ENCODE data around the gene CDKL2.

CDKL2 gene

DNA sequence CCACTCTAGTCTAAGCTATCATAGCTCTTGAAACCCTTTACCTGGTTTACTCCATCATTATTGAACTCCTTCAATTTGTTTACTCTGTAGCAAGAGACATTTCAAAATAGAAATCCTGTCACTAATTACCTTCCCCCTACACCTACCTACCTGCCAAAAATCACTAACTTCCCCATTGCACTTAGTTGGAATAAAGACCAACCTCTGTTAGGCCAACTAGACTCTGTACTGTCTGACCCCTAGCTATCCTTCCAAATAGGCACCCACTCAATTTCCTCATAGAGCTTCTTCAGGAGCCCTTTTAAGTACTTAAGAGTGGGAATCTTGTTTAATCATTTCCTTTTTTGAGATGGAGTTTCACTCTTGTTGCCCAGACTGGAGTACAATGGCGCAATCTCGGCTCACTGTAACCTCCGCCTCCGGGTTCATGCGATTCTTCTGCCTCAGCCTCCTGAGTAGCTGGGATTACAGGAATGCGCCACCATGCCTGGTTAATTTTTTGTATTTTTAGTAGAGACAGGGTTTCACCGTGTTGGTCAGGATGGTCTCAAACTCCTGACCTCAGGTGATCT, 8.9 kb upstream of the CDKL2 start:
- DNase-seq = no peak

DNA sequence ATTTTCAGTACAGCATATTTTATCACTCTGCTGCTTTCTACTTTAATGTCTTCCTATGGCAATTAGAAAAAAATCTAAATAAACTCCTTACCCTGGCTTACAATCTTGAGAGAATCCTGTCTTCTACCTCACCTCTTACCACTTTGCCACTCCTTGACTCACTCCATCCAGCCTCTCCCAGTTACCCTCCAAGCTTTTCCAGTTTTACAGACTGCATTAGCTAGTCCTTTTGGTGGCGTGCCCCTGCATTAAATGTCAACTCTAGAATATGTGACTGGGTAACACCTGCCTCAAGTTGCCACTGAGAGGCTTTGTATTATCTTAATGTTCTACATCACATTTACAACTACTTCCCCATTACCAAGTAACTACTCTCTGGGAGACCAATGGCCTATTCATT, 7.5 kb upstream of the CDKL2 start:
- DNase-seq = no peak

DNA sequence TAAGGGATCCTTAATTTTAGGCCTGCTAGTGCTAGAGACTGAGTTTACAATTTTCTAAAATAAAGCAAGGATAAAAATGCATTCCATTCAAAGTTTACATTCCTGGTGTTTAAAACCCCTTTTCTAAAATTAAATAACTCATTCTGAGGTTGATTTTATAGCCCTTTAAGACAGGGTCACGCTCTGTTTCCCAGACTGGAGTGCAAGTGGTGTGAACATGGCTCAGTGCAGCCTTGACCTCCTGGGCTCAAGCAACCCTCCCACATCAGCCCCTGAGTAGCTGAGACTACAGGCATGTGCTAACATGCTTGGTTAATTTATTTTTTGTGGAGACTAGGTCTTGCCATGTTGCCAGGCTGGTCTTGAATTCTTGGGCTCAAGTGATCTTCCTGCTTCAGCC, 6.8 kb upstream of the CDKL2 start:
- DNase-seq = no peak

DNA sequence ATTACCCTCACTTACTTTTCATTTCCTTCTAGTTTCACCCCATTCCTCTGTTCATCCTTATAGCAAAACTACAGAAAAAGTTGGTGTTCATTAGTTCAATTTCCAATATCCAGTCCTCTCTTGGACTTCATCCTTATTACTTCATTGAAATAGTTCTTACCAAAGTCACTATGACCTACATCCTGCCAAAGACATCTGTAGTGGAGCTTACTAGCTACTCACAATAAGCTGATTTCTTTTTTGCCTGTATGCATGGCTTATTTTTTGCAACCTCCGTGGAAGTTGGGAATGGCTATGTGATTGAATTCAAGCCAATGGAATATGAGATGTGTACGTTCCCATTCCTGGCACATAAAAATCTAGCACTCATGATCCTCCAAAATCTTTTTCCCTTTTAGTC, 4.6 kb upstream of the CDKL2 start:
- DNase-seq = no peak

DNA sequence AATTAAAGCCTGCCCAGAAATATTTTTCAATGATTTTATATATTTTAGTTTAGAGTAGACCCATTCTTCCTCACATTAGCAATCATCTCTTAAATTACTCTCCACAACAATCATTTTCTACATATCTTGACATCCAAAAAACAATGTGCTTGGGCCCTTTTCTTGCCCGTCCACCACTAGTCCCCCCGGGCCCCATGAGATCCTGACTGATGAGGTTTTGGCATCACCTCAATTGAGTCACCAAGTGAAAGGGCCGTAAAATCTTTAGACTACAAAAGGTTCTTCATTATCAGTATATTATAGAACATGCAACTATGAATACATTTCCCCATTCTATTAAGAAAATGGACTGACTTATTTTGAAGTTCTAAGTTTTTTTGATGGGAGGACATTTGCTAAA, 4.0 kb upstream of the CDKL2 start:
- DNase-seq = no peak

DNA sequence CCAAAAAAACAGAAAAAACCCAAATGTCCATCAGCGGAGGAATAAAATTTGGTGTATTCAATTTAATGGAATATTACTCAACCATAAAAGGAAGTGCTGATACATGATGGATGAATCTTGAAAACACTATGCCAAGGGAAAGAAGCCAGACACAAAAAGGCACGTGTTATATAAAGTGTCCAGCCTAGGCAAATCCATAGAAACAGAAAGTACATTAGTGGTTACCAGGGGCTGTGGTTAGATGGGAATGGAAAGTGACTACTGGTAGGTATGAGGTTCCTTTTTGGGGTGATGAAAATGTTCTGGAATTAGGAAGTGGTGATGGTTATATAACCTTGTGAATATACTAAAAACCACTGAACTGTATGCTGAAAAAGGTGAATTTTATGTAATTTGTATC, 3.5 kb upstream of the CDKL2 start:
- no peak for DNase-seq

DNA sequence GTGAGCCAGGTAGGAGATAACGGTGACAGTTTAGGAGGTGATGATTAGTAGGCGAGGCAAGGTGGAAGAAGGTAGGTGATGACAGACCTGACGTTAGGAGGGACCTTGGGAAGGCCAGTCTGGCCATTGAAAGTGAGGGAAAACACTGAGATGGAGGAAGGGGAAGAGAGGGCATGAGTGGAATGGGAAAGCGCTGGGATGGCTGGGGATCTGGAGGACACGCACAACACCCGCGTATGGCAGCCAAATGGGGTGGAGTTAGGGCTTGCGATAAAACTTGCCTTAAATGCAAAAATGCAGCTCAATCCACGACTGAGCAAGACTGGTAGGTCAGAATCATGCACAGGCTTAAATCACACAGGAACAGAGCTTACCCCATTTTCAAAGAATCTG, 605 bp upstream of the CDKL2 start:
- no peak for DNase-seq

DNA sequence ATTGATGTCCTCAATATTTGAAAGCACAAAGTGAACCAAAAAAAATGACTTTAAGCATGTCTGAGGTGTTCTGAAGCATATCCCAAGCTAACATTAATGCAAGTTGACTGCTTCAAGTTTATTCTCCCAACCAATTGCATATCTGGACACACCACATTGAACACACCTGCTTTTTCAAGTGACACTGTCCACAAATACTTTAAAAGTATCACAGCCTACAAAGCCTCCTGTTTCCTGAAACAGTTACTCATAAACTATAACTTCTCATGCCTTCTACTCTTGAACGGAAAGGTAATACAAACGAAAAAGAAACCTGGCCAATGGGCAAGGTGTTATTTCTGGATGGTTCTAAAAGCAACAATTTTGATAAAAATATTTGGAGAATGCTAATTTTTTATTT, 1.1 kb downstream of the CDKL2 start:
- no peak for DNase-seq

DNA sequence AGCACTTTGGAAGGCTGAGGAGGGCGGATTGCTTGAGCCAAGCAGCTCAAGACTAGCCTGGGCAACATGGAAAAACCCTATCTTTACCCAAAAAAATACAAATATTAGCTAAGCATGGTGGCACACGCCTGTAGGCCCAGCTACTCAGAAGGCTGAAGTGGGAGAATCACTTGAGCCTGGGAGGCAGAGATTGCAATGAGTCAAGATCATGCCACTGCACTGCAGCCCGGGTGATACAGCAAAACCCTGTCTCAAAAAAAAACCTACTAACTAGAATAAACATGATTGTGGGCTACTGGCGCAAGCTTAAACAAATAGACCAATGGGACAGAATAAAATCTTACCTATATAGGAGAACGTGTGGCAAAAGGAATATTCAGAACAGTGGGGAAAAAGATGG, 7.3 kb downstream of the CDKL2 start:
- no peak for DNase-seq

DNA sequence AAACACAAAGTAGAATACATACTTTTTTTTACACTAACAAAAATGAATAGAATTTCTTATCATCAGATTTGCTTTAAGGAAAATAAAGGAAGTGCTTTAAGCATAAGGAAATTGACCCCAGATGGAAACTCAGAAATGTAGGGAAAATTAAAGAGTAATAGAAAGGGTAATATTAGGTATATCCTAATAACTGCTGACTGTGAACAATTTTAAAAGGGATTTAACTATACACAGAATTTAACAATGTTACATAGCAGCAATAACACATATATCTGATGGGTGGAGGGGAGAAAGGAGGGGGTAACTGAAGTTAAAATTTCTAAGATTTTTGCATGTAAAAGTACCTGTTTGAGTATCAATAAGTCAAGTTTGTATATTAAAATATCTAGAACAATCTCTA, 8.6 kb downstream of the CDKL2 start:
- no peak for DNase-seq

DNA sequence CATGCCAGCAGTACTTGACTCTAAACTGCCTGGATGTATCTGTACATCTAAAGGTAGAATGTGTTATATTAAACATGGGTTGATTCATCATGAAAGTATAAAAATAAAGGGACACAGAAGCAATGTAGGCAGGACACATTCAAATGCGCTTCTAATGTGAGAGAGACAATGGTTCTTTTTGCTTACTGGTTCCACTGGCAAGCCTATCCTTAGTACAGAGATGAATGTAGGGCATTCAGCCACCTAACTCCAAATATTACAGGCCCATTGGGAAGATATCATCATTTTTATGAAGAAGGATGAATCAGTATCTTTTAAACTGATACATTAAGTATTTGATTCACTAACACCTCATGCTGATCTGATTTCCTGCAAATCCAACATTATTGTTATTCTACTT, 18.0 kb downstream of the CDKL2 start:
- DNase-seq = no peak

DNA sequence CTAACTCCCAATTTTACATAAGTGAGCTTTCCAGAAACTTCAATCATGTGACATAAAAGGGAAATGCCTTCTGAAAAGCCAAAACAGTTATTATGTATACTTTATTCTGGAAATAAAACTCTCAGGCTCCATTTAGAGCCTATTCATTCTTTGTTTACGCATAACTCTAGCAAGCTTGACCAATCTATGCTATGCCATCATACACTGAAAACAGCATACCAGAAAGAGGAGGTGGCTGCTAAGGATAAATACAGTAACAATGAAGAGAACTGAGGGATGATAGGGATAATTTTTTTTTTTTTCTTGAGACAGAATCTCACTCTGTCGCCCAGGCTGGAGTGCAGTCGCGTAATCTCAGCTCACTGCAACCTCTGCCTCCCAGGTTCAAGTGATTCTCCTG, 24.4 kb downstream of the CDKL2 start:
- no peak for DNase-seq

DNA sequence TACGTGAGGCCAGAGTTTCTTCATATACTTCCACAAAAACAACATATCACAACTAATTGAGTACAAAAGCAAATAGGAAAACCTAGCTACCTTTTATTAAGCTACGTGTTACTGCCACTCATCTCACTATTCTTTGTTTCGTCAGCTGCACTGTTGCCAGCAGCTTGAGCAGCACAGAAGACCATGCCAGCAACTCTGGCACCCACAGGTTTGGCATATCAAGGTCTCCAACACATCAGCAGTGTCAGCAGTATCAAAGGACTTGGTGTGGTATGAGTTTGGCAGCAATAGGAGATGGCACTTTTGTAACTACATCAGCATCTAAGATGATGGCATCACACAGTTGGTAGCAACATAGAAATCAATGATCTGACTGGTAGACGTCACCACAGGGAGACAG, 30.7 kb downstream of the CDKL2 start:
- no peak for DNase-seq

DNA sequence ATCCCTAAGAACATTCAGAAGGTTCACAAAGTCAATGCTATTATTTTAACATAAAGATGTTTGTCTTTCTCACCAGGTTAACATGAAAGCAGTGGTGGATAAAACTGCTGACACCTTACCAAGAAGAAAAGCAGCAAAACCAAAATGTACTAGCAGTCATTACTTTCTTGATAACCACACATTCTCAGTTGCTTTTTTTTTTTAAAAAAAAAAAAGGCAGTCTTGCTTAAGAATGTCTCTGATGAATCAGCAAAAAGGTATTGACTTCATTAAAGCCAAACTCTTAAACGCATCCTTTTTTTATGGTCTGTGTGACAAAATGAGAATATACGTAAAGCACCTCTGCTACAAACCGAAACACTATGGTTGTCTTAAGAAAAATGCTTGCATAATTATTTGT, 31.9 kb downstream of the CDKL2 start:
- no peak for DNase-seq

DNA sequence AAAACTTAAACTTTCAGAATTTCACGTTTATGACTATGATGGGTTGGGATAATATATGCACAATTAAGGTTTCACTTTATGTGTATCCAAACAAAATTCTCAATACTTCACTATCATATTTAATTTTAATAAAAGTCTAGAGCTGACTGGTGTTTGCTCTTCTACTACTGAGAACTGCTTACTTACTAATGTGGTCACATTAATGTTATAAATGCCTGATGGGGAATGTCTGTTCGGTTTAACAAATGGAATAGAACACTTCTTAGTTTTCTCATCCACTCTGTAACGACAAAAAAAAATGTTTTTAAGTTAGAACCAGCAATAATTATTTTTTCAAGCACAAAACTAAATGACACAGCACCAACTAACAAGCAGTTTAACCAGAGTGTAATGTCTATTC, 34.3 kb downstream of the CDKL2 start:
- no peak for DNase-seq

DNA sequence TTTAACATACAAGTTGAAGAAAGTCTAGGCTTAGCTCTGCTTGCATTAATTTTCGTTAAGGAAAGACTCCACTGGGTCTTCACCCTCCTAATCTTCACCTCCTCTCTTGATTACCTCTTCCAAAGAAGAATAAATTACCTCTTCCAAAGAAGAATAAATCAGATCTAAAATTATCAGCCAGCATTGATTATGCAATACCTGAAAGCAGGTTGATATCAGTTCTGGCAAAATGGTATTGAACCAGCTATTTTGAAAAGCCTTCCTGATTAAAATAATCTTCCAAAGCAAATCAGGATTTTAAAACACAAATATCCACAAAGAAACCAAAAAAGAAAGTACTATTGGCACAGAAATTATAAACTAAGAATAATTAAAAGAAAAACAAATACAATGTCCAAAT, 36.9 kb downstream of the CDKL2 start:
- DNase-seq = no peak

DNA sequence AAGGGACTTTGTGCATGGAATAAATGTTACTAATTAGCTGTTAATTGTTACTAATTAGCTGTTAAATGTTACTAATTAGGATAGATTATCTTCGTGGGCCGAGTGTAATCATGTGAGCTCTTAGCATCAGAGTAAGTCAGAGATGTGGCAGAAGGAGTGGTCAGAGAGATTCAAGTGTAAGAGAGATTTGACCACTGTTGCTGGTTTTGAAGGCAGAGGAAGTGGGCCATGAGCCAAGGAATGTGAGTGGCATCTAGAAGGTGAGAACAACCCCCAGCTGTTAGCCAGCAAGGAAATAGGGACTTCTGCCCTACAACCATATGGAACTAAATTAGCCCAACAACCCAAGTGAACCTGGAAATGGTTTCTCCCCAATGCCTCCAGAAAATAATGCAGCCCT, 46.3 kb downstream of the CDKL2 start:
- DNase-seq = no peak

DNA sequence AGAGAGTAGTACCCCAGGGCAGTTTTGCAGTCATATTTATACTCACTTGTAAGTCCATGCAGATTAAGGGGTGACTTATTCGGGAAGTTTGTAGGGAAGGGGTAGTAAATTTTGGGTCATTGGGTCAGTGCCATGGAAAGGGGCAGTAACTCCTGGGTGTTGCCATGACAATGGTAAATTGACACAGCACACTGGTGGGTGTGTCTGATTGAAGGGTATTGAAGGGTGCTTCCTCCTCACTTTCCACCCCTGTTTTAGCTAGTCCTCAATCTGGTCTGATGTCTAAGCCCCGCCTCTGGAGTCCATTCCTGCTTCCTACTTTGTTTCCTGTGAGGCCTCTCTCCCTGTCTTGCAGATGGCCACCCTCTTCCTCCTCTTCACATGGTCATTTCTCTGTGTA, 62.6 kb downstream of the CDKL2 start:
- DNase-seq = no peak

DNA sequence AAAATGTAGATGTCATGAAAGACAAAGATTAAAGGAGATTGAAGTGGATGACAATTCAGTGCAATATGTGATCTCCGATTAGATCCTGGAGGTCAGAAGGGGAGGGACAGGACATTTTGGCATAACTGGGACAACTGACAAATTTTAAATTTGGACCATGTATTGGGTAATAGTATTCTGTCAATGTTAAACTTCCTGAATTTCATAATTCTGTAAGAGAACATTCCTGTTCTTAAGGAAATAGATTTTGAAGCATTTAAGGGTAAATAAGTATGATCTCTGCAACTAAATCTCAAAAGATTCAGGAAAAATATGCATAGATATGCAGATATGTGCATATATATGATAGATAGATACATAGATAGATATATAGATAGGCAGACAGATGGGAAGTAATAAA, 63.4 kb downstream of the CDKL2 start:
- no peak for DNase-seq

DNA sequence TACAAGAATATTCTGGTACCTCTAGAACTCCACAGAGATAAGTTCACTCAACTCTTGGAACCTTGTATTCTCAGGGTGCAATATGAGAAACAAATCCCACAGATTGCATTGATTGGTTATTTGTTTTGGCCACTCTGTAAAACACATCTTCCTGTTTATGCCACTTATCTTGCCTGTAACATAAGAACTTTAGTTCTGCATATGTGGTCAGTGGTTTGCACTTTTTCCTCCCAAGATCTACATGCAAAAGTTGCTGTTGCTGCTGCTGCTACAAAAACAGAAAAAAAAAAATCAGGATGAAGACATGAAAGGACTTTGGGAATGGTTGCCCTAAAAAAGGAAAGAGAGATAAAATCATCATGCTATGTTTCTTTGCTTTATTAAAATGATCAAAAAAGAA, 64.8 kb downstream of the CDKL2 start:
- DNase-seq = no peak

DNA sequence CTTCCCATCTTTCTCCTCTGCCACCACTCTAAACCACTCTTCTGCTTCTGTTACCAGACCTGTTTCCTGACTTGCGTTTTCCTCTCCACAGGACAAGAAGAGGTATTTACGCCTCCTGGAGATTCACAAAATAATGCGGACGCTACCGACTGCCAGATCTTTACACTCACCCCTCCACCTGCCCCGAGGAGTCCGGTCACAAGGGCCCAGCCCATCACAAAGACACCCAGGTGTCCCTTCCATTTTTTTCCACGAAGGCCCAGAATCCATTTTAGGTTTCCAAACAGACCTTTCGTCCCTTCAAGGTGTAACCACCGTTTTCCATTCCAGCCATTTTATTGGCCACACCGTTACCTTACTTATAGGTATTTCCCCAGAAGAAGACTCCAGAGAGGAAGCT, 66.3 kb downstream of the CDKL2 start:
- no peak for DNase-seq

DNA sequence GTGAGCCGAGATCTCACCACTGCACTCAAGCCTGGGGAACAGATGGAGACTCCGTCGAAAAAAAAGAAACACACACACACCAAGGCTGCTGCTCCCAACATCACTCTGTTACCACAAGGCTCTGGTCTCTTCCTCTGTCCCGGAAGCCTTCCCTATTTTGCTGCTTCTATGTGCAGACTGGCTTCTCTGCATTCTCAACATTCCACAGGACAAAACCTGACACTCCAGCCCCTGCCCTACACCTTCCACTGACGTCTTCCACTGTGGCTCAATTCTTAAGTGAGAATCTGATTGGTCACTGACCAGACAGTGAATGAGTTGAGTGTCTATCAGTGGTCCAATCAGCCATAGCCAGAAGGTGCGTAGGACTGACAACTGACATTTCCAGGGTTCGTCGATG, 68.5 kb downstream of the CDKL2 start:
- no peak for DNase-seq

DNA sequence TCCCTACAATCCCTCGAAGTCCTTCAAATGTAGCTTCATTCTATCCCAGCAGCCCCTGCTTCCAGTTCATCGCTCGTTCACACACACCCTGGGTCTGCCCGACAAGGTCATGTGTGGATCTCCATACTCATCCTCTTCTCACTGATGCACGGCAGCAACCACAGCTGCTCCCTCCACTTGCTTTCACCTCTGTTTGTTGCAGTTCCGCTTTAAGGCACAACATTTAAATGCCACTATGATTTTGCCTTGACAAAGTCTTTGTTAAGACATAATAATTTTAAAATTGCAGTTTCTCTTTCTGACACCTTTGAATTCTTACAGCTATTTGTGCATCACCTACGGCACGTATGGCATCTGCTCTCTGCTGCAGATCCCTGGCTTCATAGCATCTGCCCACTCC, 72.6 kb downstream of the CDKL2 start:
- no peak for DNase-seq

DNA sequence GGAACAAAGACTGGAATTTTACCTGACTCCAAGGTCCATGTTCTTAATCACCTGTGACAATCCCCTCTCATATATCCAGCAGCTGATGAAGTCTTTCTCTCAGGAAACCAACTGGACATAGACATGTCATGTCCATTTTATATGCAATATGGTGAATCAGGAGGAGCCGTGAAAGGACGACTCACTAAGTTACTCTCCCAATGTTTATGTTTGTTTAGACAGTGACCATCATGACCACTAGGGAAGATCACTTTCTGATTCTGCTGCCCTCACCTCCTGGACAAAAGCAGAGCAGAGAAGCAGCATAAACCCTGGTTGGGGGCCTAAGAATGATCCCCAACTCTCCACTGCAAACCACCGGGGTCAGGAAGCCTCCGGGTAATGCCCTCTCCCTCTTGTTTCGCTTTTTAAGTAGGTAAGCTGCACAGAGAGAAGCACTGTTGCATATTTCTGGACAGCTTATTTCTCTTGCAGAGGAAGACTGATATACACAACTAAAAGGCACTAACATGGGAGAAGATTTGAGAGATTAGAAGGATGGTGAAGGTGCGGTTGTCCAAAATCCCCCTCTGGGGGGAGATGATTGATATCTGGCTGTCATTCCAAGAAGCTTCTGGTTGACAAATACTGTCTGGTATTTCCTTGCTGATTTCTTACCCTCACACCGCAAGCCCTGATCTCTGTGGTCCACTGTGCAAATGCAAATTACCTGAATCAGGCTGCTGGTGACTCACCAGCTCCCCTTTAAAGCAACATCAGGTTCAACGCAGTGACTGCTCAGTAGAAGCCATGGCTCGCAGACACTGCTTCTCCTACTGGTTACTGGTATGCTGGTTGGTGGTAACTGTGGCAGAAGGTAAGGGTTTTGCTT, 74.8 kb downstream of the CDKL2 start, which contains the start of gene ODAPH:
Gene ODAPH, plus strand, starts transcription at position 773 of the 871 bp plus-strand sequence. Its CDS starts 17 bp downstream, at position 790.
- no peak for DNase-seq

DNA sequence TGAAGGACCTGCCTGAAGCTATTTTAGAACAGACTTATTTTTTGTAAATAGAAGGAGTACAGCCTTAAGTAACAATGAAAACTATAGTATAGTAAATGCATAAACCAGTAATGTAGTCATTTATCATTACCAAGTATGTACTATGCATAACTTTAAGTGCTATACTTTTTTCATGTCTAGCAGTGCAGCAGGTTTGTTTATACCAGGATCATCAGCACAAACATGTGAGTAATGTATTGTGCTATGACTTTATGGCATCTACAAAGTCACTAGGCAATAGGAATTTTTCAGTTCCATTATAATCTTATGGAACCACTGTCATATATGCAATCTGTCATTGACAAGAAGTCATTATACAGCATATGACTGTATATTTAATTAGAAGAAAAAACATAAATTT, 77.9 kb downstream of the CDKL2 start:
- DNase-seq = no peak

Data from T-helper 9 cell (primary cell).